ENCODE measurements around the gene PLEKHA8. TPM values are rescaled to one million over a fixed set of nuclear protein-coding genes. Genes with fewer than 3 reads are reported as not detected.

Gene PLEKHA8
- total and polyA plus RNA-seq, 2 of the 8 experiments (the other 6 are each of a cell fraction or from before 2014, with no cell fraction given), result 10.7 to 44.0 TPM

GRCh38 chr7:30134611-30135300, 106.5 kb downstream of the PLEKHA8 start, which contains the start of gene MTURN (continued):
- peak; percentile 23; the same call in 1 of the 2 replicates for TF ChIP-seq BRCA1 (IDR thresholded peaks at IDR 0.05; ENCODE audit: low read depth, low read length)
- TF ChIP-seq CBX8 (IDR thresholded peaks at IDR 0.05; ENCODE audit: borderline replicate concordance, low read depth, low read length), result no peak
- TF ChIP-seq BACH1 (IDR thresholded peaks at IDR 0.05; ENCODE audit: low read length), result no peak
- no peak for TF ChIP-seq TBP (IDR thresholded peaks at IDR 0.05; ENCODE audit: low read depth, low read length)
- TF ChIP-seq RBBP5 (IDR thresholded peaks at IDR 0.05; ENCODE audit: borderline replicate concordance, low read depth, low read length), result 0 out of 2 replicates have a peak, but pooled peaks have one; percentile 24
- TF ChIP-seq BCL11A (IDR thresholded peaks at IDR 0.05; ENCODE audit: low read depth in 2 of 2, low read length in 2 of 2), result no peak
